ENCODE data around the gene STK11IP. TPM values are rescaled to one million over a fixed set of nuclear protein-coding genes. Genes with fewer than 3 reads are reported as not detected.

Gene STK11IP
- total and polyA plus RNA-seq, 2 of the 4 experiments (the other 2 are of a cell fraction): 14.5 to 19.7 TPM

GRCh38 chr2:219616550-219616949 is 18.9 kb downstream of the STK11IP start:
- H3K9me3 ChIP-seq (ENCODE audit: control insufficient read depth, insufficient read depth, low read length): no peaks in the 10 kb centered on the region
- ATAC-seq (ENCODE audit: low read depth): no peak
- in situ Hi-C loops (cut with MboI; ENCODE audit: low sequenced_read_pairs): no loop called here

More at GRCh38 chr2:219616550-219616949, 18.9 kb downstream of the STK11IP start:
- no peak overlapping the region for H3K4me2 ChIP-seq (ENCODE audit: low read depth, low read length)
- H3K4me3 ChIP-seq (ENCODE audit: insufficient read depth, low read depth, low read length): no peak overlapping the region
- H3K27me3 ChIP-seq (ENCODE audit: control insufficient read depth, insufficient read depth, low read length): peaks cover 3% of the 10 kb centered on the region
- no peak overlapping the region for H3K18ac ChIP-seq (ENCODE audit: low read depth, low read length)
- no peak overlapping the region for H2AFZ ChIP-seq (replicated peaks; ENCODE audit: low read length, poor library complexity)
- H3K4ac ChIP-seq (ENCODE audit: low read depth, low read length): no peak overlapping the region
- H3K9me1 ChIP-seq (ENCODE audit: insufficient read depth, low read length): no peaks in the 10 kb centered on the region
- H3K36me3 ChIP-seq (ENCODE audit: control insufficient read depth, insufficient read depth, low read length): peaks cover 28% of the 10 kb centered on the region
- H2AK5ac ChIP-seq (ENCODE audit: low read depth, low read length): no peak overlapping the region
- H3K14ac ChIP-seq (replicated peaks; ENCODE audit: low read depth, low read length): no peak overlapping the region
- no TSS peak for BruUV-seq (replicated peaks)
- no peak overlapping the region for H3K23ac ChIP-seq (ENCODE audit: low read depth, low read length)
- ChIA-PET CTCF (no interaction called here), POLR2A (ENCODE audit: unreplicated experiment) (no interaction called here)
- H3K27ac ChIP-seq (ENCODE audit: insufficient read depth, low read length): no peak overlapping the region
- H4K8ac ChIP-seq (ENCODE audit: low read depth in 2 of 2, low read length in 2 of 2): no peak overlapping the region
- no peak overlapping the region for H2BK20ac ChIP-seq (ENCODE audit: low read depth, low read length)
- no peak overlapping the region for H3K56ac ChIP-seq (ENCODE audit: extremely low read depth, insufficient read depth, low read length)
- no CpG with 5 or more reads among the region's 4 CpGs for WGBS, 2 experiments (ENCODE audit: extremely low coverage in 2 of 2, insufficient read length in 1 of 2)
- no peaks in the 10 kb centered on the region for H3K79me1 ChIP-seq (ENCODE audit: low read depth in 1 of 2, low read length in 2 of 2)
- no peaks in the 10 kb centered on the region for H4K20me1 ChIP-seq (ENCODE audit: insufficient read depth, low read length)
- no peak overlapping the region for H2BK120ac ChIP-seq (ENCODE audit: low read depth, low read length)
- no peak overlapping the region for H3K9ac ChIP-seq (ENCODE audit: low read depth, low read length)
- no peak overlapping the region for H4K91ac ChIP-seq (ENCODE audit: insufficient read depth, low read depth, low read length)
- no peaks in the 10 kb centered on the region for H3K4me1 ChIP-seq (ENCODE audit: control insufficient read depth, insufficient read depth, low read length)
- no peak for TF ChIP-seq SMC3 (IDR thresholded peaks at IDR 0.05; ENCODE audit: low read depth, low read length)
- TF ChIP-seq MAFK (IDR thresholded peaks at IDR 0.05; ENCODE audit: low read depth, low read length): no peak
- TF ChIP-seq RFX5 (IDR thresholded peaks at IDR 0.05; ENCODE audit: low read depth, low read length): no peak
- no peak overlapping the region for H2BK15ac ChIP-seq (ENCODE audit: low read depth, low read length)
- H2BK5ac ChIP-seq (ENCODE audit: low read depth, low read length, poor library complexity, severe bottlenecking): no peak overlapping the region
- no peak overlapping the region for H2AK9ac ChIP-seq (replicated peaks; ENCODE audit: low read depth, low read length, poor library complexity)
- no peak overlapping the region for H4K5ac ChIP-seq (ENCODE audit: low read depth, low read length)
- no peak for DNase-seq
- intact Hi-C loops (cut with micrococcal nuclease): no loop called here
- dilution Hi-C loops (cut with HindIII; ENCODE audit: low sequenced_read_pairs, unreplicated experiment): no loop called here

Measured in IMR-90 (cell line).